H1 (cell line): ENCODE data around the gene MYOT. TPM values are rescaled to one million over a fixed set of nuclear protein-coding genes. Genes with fewer than 3 reads are reported as not detected.

Experiments
- ASH2L ChIP-seq: fragments of 200-600, 300-600 bp; sonication (generic); IDR thresholded peaks from one replicate; pipeline ENCODE4 v1.7.1; 2017; ENCODE audit warnings: low read length
- BACH1 ChIP-seq: IDR thresholded peaks from 2 replicates; pipeline ENCODE4 v1.6.1; 2012; ENCODE audit warnings: low read length, improper control_type of control experiment
- CHD2 ChIP-seq: IDR thresholded peaks from 2 replicates; pipeline ENCODE4 v1.6.1; 2012; ENCODE audit warnings: low read length, improper control_type of control experiment
- NANOG ChIP-seq: IDR thresholded peaks from 2 replicates; pipeline ENCODE4 v1.6.1; 2011; ENCODE audit warnings: low read length, low read depth, mild to moderate bottlenecking, inconsistent platforms; ENCODE audit not compliant: insufficient read depth, poor library complexity, severe bottlenecking
- NRF1 ChIP-seq: IDR thresholded peaks from 2 replicates; pipeline ENCODE4 v1.6.1; 2011; ENCODE audit warnings: mild to moderate bottlenecking, low read depth, low read length, improper control_type of control experiment
- POLR2A ChIP-seq, 2 experiments: IDR thresholded peaks; 1 replicate in 1 of 2; 2 replicates in 1 of 2; pipeline ENCODE4 v1.6.1; 2011; ENCODE audit warnings: low read depth in 2 of 2, low read length in 2 of 2, mild to moderate bottlenecking in 2 of 2; ENCODE audit errors: control extremely low read depth in 1 of 2
- SIN3A ChIP-seq, 2 experiments: IDR thresholded peaks in 1 of 2; conservative IDR thresholded peaks in 1 of 2; 2 replicates each; pipeline ENCODE4 v1.6.1; 2011 to 2012; ENCODE audit warnings: low read length in 2 of 2, improper control_type of control experiment in 1 of 2, low read depth in 1 of 2, mild to moderate bottlenecking in 1 of 2
- SP2 ChIP-seq: IDR thresholded peaks from 2 replicates; pipeline ENCODE4 v1.6.1; 2012; ENCODE audit warnings: mild to moderate bottlenecking, low read length, inconsistent platforms
- TAF7 ChIP-seq: optimal IDR thresholded peaks from 2 replicates; pipeline ENCODE3; 2011; ENCODE audit warnings: low read depth, mild to moderate bottlenecking, inconsistent platforms, low read length, moderate library complexity, borderline replicate concordance
- YY1 ChIP-seq: IDR thresholded peaks from 2 replicates; pipeline ENCODE4 v1.6.1; 2011; ENCODE audit warnings: low read depth, mild to moderate bottlenecking, low read length
- polyA plus RNA-seq, 7 experiments: library from polyadenylated mRNA; depleted of rRNA in 3 of 7; stranded (reverse) in 5 of 7; unstranded in 2 of 7; fragments of >200 nt in 5 of 7; fragments of 200-250 nt in 2 of 7; gene quantifications; 1 replicate in 5 of 7; 2 replicates in 1 of 7; 4 replicates in 1 of 7; pipeline versions ENCODE4 v1.2.1 to v1.2.3, GENCODE V29; 2011 to 2013; ENCODE audit warnings: missing spikeins in 2 of 7, mixed read lengths in 2 of 7
- total RNA-seq: library from RNA; stranded (reverse); fragmentation: NEBNext Ultra II Directional; extraction: Animal tissue kit (Norgen Biotek cat#: 25700); gene quantifications from 2 replicates; pipeline ENCODE4 v1.2.1, GENCODE V29; 2021

The MYOT gene
- total and polyA plus RNA-seq, 2 of the 8 experiments (the other 6 are each of a cell fraction or from before 2014, with no cell fraction given), result not detected

GRCh38 chr5:137837491-137838394 is 29.9 kb upstream of the MYOT start (continued):
- TF ChIP-seq NANOG (no peak), ASH2L (no peak), POLR2A (IDR thresholded peaks at IDR 0.05; ENCODE audit: control extremely low read depth in 1 of 2, low read depth in 2 of 2, low read length in 2 of 2) (no peak), TAF7 (no peak), SP2 (no peak), YY1 (no peak), BACH1 (no peak), CHD2 (no peak), SIN3A (conservative IDR thresholded peaks at IDR 0.05 in 1 of 2, IDR thresholded peaks at IDR 0.05 in 1 of 2; ENCODE audit: low read depth in 1 of 2, low read length in 2 of 2) (no peak), NRF1 (no peak)
- TF ChIP-seq, all 59 proteins: peak for 0
